Stimulated activated CD4-positive, alpha-beta T cell treated with anti-CD3 and anti-CD28 coated beads, Interleukin-1b, Interleukin-23, amount 100 ng/mL, for 48 hours (primary cell): ENCODE data around the gene ZNF543.
"Not testable (repeated sequence)": the region's sequence is repeated elsewhere in the genome, so short reads cannot be mapped to it uniquely, and the experiment has no call there.

Experiments used
- DNase-seq: peaks from one replicate; pipeline ENCODE4 v3.0.0-alpha.2; 2020

ZNF543 gene

GRCh38 chr19:57320180-57321084, at the start of gene ZNF543:
ZNF543 (plus strand) TSS chr19:57320472; CDS start chr19:57320854, 382 bp downstream.
- peak; percentile 93 for DNase-seq

- DNase-seq, result no peak
These were observed 49.0 kb upstream of the ZNF543 start for GRCh38 chr19:57271280-57271679.

GRCh38 chr19:57273014-57273413, 47.3 kb upstream of the ZNF543 start:
- no peak for DNase-seq

- DNase-seq, result no peak
These were observed 43.8 kb upstream of the ZNF543 start for GRCh38 chr19:57276430-57276829.

GRCh38 chr19:57278481-57278880, 41.8 kb upstream of the ZNF543 start:
- not testable (repeated sequence) for DNase-seq

- peak; percentile 89 for DNase-seq
These were observed 40.7 kb upstream of the ZNF543 start for GRCh38 chr19:57279418-57280164.

- DNase-seq, result peak; percentile 97
These were observed 39.9 kb upstream of the ZNF543 start, which contains the start of gene ZNF460 for GRCh38 chr19:57280165-57280961. ZNF460 (plus strand) TSS chr19:57280485; CDS start chr19:57280807, 322 bp downstream.

GRCh38 chr19:57280962-57281400, 39.3 kb upstream of the ZNF543 start:
- DNase-seq, result peak; percentile 7

- DNase-seq, result peak; percentile 25
These were observed 38.1 kb upstream of the ZNF543 start for GRCh38 chr19:57282011-57282643.

- no peak for DNase-seq
These were observed 31.9 kb upstream of the ZNF543 start for GRCh38 chr19:57288373-57288772.

GRCh38 chr19:57290970-57291369, 29.3 kb upstream of the ZNF543 start:
- DNase-seq, result no peak

GRCh38 chr19:57292547-57292946, 27.7 kb upstream of the ZNF543 start:
- DNase-seq, result no peak

- no peak for DNase-seq
These were observed 26.6 kb upstream of the ZNF543 start for GRCh38 chr19:57293719-57294118.

- no peak for DNase-seq
These were observed 18.2 kb upstream of the ZNF543 start for GRCh38 chr19:57302020-57302465.

- DNase-seq, result no peak
These were observed 17.4 kb upstream of the ZNF543 start for GRCh38 chr19:57302727-57303401.

GRCh38 chr19:57305056-57305455, 15.2 kb upstream of the ZNF543 start:
- DNase-seq, result no peak

- DNase-seq, result no peak
These were observed 11.8 kb upstream of the ZNF543 start for GRCh38 chr19:57308514-57308913.

- no peak for DNase-seq
These were observed 9.5 kb upstream of the ZNF543 start for GRCh38 chr19:57310792-57311191.

GRCh38 chr19:57314146-57314545, 6.1 kb upstream of the ZNF543 start:
- no peak for DNase-seq

GRCh38 chr19:57317503-57317902, 2.8 kb upstream of the ZNF543 start:
- no peak for DNase-seq

GRCh38 chr19:57319869-57320179, 448 bp upstream of the ZNF543 start:
- DNase-seq, result no peak

- no peak for DNase-seq
These were observed 844 bp downstream of the ZNF543 start for GRCh38 chr19:57321116-57321515.
